Measurements from ENCODE around the gene RNASE8.
"Not testable (repeated sequence)": the region's sequence is repeated elsewhere in the genome, so short reads cannot be mapped to it uniquely, and the experiment has no call there.

DNA sequence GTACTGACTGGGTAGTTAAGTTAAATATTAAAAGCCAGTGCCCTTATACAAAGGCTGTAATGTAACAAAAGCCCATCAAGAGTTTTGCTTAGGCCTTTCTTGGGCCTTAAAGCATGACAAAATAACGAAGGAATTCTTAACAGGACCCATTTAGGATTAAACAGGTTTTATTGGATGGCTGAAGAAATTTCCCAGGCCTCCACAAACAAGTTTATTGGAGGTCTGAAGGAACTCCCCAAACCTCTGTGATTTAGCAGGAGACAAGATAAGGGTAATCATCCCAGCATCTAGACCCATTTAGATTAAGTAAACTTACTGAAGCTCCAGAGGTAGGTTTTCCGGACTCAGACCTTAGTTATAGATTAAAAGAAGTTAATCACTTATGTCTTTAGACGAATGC lies 47.9 kb upstream of the RNASE8 start:
- TF ChIP-seq EZH2 (IDR thresholded peaks at IDR 0.05; ENCODE audit: low read length, unreplicated experiment); EZH2phosphoT487 (IDR thresholded peaks at IDR 0.05; ENCODE audit: borderline replicate concordance, low read length): not testable (repeated sequence)
- TF ChIP-seq, protein P1, sequence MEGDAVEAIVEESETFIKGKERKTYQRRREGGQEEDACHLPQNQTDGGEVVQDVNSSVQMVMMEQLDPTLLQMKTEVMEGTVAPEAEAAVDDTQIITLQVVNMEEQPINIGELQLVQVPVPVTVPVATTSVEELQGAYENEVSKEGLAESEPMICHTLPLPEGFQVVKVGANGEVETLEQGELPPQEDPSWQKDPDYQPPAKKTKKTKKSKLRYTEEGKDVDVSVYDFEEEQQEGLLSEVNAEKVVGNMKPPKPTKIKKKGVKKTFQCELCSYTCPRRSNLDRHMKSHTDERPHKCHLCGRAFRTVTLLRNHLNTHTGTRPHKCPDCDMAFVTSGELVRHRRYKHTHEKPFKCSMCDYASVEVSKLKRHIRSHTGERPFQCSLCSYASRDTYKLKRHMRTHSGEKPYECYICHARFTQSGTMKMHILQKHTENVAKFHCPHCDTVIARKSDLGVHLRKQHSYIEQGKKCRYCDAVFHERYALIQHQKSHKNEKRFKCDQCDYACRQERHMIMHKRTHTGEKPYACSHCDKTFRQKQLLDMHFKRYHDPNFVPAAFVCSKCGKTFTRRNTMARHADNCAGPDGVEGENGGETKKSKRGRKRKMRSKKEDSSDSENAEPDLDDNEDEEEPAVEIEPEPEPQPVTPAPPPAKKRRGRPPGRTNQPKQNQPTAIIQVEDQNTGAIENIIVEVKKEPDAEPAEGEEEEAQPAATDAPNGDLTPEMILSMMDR (conservative IDR thresholded peaks at IDR 0.05; ENCODE audit: low read depth, low read length) = not testable (repeated sequence)

Data from PC-3 (cell line).